GM12891 (cell line): ENCODE data around the gene DOK5.

Experiments used
- PAX5 ChIP-seq: IDR thresholded peaks from 2 replicates; pipeline ENCODE4 v1.6.1; 2011; ENCODE audit warnings: low read length, moderate library complexity, mild to moderate bottlenecking; ENCODE audit not compliant: insufficient read depth, severe bottlenecking
- POLR2A ChIP-seq: IDR thresholded peaks from 2 replicates; pipeline ENCODE4 v1.6.1; 2011; ENCODE audit warnings: low read depth, low read length, control low read depth
- POLR2AphosphoS5 ChIP-seq: IDR thresholded peaks from 2 replicates; pipeline ENCODE4 v1.6.1; 2011; ENCODE audit warnings: low read depth, low read length, control low read depth
- SPI1 ChIP-seq: IDR thresholded peaks from 2 replicates; pipeline ENCODE4 v1.6.1; 2011; ENCODE audit warnings: low read depth, low read length, control low read depth
- TAF1 ChIP-seq: IDR thresholded peaks from 2 replicates; pipeline ENCODE4 v1.6.1; 2011; ENCODE audit warnings: low read depth, low read length, control low read depth

GRCh38 chr20:54623991-54624569 lies 148.7 kb downstream of the DOK5 start:
- no peak for TF ChIP-seq POLR2AphosphoS5
- TF ChIP-seq POLR2A: no peak
- TF ChIP-seq TAF1: no peak
- TF ChIP-seq PAX5: no peak
- no peak for TF ChIP-seq SPI1
